ENCODE results near the gene MGMT.

The MGMT gene

GRCh38 chr10:129513312-129513711 lies 46.3 kb downstream of the MGMT start:
- no peak overlapping the region for H3K4me3 ChIP-seq (ENCODE audit: low read depth, low read length)

GRCh38 chr10:129514568-129515451 lies 47.8 kb downstream of the MGMT start:
- H3K4me3 ChIP-seq (ENCODE audit: low read depth, low read length) = no peak overlapping the region
- no peak for DNase-seq (ENCODE audit: low read depth)

More at GRCh38 chr10:129513312-129513711, 46.3 kb downstream of the MGMT start:
- DNase-seq (ENCODE audit: low read depth) = no peak

GRCh38 chr10:129516846-129517679 lies 50.0 kb downstream of the MGMT start:
- H3K4me3 ChIP-seq (ENCODE audit: low read depth, low read length) = no peak overlapping the region
- no peak for DNase-seq (ENCODE audit: low read depth)

DNA sequence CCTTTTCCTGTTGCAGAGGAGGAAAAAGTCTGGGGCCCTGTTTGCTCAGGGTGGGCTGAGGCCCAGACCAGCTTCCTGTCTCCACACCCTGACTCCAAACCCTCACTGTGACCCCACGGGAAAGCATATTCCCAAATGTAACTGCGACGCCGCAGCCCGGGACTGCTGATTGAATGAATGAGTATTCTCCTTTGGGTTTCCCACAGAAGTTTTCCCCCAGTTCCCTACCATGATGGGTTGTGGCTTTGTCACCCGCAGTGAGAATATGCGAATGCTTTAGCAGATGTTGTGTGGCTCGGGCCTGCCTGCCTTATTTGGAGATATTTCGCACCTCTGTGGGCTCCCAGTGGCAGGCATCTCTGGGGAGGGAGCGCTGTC lies 50.6 kb downstream of the MGMT start:
- no peak overlapping the region for H3K4me3 ChIP-seq (ENCODE audit: low read depth, low read length)
- no peak for DNase-seq (ENCODE audit: low read depth)

GRCh38 chr10:129518793-129519192 lies 51.8 kb downstream of the MGMT start:
- no peak overlapping the region for H3K4me3 ChIP-seq (ENCODE audit: low read depth, low read length)
- DNase-seq (ENCODE audit: low read depth) = no peak

- no peak for DNase-seq (ENCODE audit: low read depth)
- H3K4me3 ChIP-seq (ENCODE audit: low read depth, low read length) = no peak overlapping the region
Measured at GRCh38 chr10:129520440-129521080, 53.5 kb downstream of the MGMT start.

- no peak overlapping the region for H3K4me3 ChIP-seq (ENCODE audit: low read depth, low read length)
- DNase-seq (ENCODE audit: low read depth) = no peak
Measured at GRCh38 chr10:129521161-129522025, 54.4 kb downstream of the MGMT start.

DNA sequence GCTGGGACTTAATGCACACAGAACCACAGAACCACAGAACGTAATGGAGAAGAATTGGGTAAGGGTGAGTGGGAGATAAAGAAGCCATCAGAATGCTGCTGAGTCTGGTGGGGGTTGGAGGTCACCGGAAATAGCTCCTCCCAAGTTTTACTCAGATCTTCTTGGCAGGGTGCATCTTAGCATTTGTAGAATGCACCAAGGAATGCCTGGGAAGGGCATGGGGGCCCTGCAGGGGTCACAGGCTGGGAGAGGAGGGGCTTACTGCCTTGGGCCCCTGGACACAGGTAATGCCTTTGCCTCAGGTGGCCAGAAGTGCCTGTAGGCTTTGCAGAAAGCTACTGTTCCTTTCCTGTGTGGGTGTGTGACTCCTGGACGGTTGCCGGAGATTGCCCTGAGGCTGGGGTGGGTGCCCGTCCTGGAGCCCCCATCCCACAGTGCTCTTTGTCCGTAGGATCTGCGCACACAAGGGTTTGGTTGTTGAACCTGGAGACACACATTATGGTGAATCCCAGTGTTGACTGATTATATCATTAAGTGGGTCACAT lies 55.1 kb downstream of the MGMT start:
- no peak for DNase-seq (ENCODE audit: low read depth)
- H3K4me3 ChIP-seq (ENCODE audit: low read depth, low read length) = no peak overlapping the region

GRCh38 chr10:129523031-129523722 lies 56.1 kb downstream of the MGMT start:
- no peak for DNase-seq (ENCODE audit: low read depth)
- H3K4me3 ChIP-seq (ENCODE audit: low read depth, low read length) = no peak overlapping the region

DNA sequence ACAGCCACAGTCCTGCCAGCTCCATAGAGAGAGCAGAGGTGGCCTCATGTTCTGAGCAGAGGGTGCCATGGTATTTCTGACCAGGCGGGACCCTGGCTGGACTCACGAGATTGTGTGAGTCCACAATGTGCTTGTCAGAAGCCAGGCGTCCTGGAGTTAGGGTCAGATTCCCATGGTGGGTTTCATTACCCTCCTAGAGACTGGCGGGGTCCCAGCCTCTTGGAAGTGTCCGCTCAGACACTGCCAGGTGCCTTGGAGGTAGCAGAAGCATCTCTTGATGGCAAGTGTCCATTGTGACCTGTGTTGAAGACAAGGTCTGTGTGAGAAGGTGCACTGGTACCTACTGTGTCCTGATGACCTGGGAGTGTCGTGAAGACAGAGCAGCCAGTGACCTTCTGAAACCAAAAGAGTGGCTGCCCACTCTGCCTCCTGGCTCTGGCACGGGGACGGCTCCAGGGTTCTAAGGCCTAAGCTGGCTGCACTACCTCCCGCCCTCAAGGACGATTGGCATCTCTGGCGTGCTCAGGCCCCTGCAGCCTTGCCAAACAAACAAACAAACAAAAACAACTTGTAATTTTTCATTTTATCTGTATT lies 56.8 kb downstream of the MGMT start:
- no peak for DNase-seq (ENCODE audit: low read depth)
- no peak overlapping the region for H3K4me3 ChIP-seq (ENCODE audit: low read depth, low read length)

GRCh38 chr10:129524936-129525335 lies 57.9 kb downstream of the MGMT start:
- DNase-seq (ENCODE audit: low read depth) = no peak
- H3K4me3 ChIP-seq (ENCODE audit: low read depth, low read length) = no peak overlapping the region

GRCh38 chr10:129525401-129525801 lies 58.4 kb downstream of the MGMT start:
- H3K4me3 ChIP-seq (ENCODE audit: low read depth, low read length) = no peak overlapping the region
- peak; percentile 27 for DNase-seq (ENCODE audit: low read depth)

GRCh38 chr10:129526943-129527342 lies 59.9 kb downstream of the MGMT start:
- no peak for DNase-seq (ENCODE audit: low read depth)
- no peak overlapping the region for H3K4me3 ChIP-seq (ENCODE audit: low read depth, low read length)

DNA sequence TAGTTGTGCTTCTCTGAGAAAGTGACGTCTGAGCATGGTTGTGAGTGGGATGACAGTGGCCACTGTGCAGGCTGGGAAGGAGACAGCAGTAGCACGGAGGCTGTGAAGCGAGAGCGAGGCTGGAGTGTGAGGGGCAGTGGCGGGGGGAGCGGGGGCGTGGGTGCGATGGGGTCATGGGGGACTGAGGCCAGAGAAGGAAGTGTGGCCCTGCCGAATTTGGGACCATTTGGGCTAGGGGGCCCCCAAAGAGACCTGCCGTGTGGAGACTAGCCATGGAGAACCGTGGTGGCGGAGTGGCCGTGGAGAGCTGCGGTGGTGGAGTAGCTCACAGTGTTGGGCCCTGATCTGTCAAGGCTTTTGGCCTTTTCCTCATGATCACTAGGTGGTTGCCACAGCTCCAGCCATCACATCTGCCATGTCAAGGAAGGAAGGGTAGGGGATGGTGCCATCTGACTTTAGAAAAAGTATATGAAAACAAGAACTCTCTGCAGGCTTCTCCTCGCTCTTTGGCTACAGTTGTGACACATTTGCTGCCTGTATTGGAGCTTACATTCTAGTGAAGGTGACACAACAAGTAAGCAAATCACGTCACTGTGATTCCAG lies 61.4 kb downstream of the MGMT start:
- DNase-seq (ENCODE audit: low read depth) = no peak
- H3K4me3 ChIP-seq (ENCODE audit: low read depth, low read length) = no peak overlapping the region

DNA sequence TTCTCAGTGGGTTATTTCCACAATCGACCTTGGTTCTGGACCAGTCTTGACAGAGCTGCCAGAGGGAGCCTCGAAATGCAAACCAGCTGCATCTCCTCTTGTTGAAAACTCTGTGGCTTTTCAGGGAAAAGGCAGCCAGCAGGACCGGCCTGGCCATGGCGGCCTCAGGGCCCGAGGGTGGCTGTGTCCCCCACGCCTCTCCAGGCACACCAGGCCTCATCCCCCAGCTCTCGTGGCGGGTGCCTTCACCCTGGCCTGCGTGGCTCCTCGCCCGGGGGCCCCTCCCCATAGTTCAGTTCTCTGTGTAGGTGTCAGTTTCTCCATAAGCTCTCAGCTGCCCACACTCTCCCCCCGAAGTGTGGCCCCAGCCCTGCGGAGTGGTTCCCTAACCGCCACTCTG lies 63.5 kb downstream of the MGMT start:
- no peak for DNase-seq (ENCODE audit: low read depth)
- H3K4me3 ChIP-seq (ENCODE audit: low read depth, low read length) = no peak overlapping the region

DNA sequence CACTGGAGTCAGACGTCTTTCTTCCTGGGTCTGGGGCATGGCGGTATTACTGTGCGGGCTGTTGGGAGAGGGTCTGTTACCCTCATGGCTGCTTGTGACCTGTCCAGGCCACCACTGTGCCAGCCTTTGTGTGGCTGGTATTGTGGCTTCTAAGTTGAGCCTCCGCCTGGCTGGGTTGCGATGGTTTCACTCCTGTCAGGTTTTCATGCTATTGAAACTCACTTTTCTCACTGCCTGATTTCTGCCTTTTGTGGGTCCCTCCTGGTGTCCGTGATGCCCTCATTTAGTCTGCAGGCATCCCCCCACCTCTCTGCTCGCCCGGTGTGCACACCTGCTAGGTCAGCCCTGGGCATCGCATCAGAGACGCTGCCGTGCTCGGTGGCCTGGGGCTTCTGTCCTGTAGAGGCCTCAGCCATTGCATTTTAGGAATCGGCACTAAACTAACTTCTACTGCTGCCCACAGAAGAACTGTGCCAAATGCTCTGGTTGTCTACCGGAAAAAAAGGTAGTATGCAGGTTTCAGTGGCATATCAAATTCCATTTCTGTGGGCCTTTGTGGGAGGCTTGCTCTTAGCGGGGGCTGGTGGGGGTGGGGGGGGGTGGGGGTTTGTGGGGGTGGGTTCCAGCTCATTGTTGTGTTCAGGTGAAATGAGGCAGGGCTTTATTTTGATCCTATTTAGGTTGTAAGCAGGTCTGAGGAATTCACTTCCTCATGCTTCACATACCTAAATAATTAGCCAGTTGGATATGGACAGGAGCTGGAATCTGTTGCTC lies 64.3 kb downstream of the MGMT start:
- DNase-seq (ENCODE audit: low read depth) = no peak
- H3K4me3 ChIP-seq (ENCODE audit: low read depth, low read length) = no peak overlapping the region
